Smooth muscle cell (in vitro differentiated cells): ENCODE results near the gene XPNPEP3. TPM values are rescaled to one million over a fixed set of nuclear protein-coding genes. Genes with fewer than 3 reads are reported as not detected.

Source experiments
- DNase-seq: peaks from one replicate; lab custom pipeline; 2025; ENCODE audit not compliant: unreplicated experiment; lab: John Stamatoyannopoulos, UW
- H2AFZ ChIP-seq: fragments of 200-600 bp; sonication (generic); 2 replicates; pipeline ENCODE4 v1.6.0; 2016; ENCODE audit warnings: antibody characterized with exemption, low read depth, mild to moderate bottlenecking
- H3F3A ChIP-seq: fragments of 200-600 bp; sonication (generic); 2 replicates; pipeline ENCODE4 v1.6.0; 2017; ENCODE audit warnings: antibody characterized with exemption, low read depth
- H3K27ac ChIP-seq: fragments of 200-600 bp; sonication (generic); 2 replicates; pipeline ENCODE4 v1.5.1; 2016; ENCODE audit warnings: low read depth, mild to moderate bottlenecking
- H3K27me3 ChIP-seq: fragments of 200-600 bp; sonication (generic); 2 replicates; pipeline ENCODE4 v1.6.1; 2016; ENCODE audit warnings: low read depth, mild to moderate bottlenecking
- H3K36me3 ChIP-seq: fragments of 200-600 bp; sonication (generic); 2 replicates; pipeline ENCODE4 v1.5.1; 2016; ENCODE audit warnings: low read depth
- H3K4me1 ChIP-seq: fragments of 200-600 bp; sonication (generic); 2 replicates; pipeline ENCODE4 v1.5.1; 2016; ENCODE audit warnings: low read depth
- H3K4me2 ChIP-seq: fragments of 200-600 bp; sonication (generic); 2 replicates; pipeline ENCODE4 v1.6.0; 2016; ENCODE audit warnings: mild to moderate bottlenecking
- H3K4me3 ChIP-seq: fragments of 200-600 bp; sonication (generic); 2 replicates; pipeline ENCODE4 v1.5.1; 2016; ENCODE audit warnings: mild to moderate bottlenecking
- H3K79me2 ChIP-seq: fragments of 200-600 bp; sonication (generic); 2 replicates; pipeline ENCODE4 v1.6.0; 2016; ENCODE audit warnings: low read depth, mild to moderate bottlenecking
- H3K9ac ChIP-seq: fragments of 200-600 bp; sonication (generic); 2 replicates; pipeline ENCODE4 v1.6.0; 2016; ENCODE audit warnings: low read depth
- H3K9me3 ChIP-seq: fragments of 200-600 bp; sonication (generic); replicated peaks from 2 replicates; pipeline ENCODE4 v1.5.1; 2016; ENCODE audit warnings: low read depth
- H4K20me1 ChIP-seq: fragments of 200-600 bp; sonication (generic); 2 replicates; pipeline ENCODE4 v1.6.0; 2016; ENCODE audit warnings: low read depth
- WGBS: methylation state at CpG from one replicate; pipeline ENCODE4 v1.1.7; 2016; ENCODE audit warnings: low lambda C conversion rate; 5-methylcytosine and 5-hydroxymethylcytosine counted together
- polyA plus RNA-seq: library from polyadenylated mRNA; unstranded; fragments of >200 nt; fragmentation: Nextera tagmentation; extraction: Ambion mirVana; gene quantifications from 2 replicates; pipeline ENCODE4 v1.2.1, GENCODE V29; 2016
- total RNA-seq: library from RNA; depleted of rRNA; stranded (reverse); fragments of >200 nt; gene quantifications from 2 replicates; pipeline ENCODE4 v1.2.3, GENCODE V29; 2014
- TF ChIP-seq, protein P1 (sequence below): fragments of 200-600 bp; sonication (generic); IDR thresholded peaks from 2 replicates; pipeline ENCODE4 v1.5.1; 2017; ENCODE audit warnings: borderline replicate concordance, mild to moderate bottlenecking, antibody characterized with exemption; ENCODE audit not compliant: insufficient read depth, poor library complexity, severe bottlenecking

Gene XPNPEP3
- total and polyA plus RNA-seq, 2 experiments from 2014 or later = 3.9 to 12.3 TPM

DNA sequence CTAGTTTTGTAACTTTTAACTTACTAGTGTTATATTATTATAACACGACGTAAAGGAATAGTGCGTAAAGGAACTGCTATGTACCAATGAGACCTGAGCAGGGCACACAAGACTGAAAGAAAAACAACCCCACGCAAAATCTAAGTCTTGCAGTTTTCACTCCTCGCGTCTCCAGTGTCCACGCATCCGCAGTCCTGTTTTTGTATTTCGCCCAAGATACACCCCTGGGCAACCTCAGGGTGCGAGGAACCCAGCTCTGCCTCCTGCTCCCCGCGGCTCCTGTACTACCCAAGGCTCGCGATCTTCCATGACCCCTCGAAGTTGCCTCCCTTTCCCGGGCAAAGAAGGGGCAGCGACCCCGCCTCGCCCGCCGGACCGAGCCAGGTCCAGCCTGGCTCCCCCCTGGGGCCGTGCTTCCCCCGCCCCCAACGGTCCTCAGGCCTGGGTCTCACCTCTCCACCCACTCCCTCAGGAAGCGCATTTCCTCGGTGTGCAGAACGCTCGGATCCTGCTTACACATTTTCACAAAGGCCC is 902 bp upstream of the XPNPEP3 start:
- H4K20me1 ChIP-seq = peaks cover 38% of the 10 kb centered on the region
- TF ChIP-seq, protein P1, sequence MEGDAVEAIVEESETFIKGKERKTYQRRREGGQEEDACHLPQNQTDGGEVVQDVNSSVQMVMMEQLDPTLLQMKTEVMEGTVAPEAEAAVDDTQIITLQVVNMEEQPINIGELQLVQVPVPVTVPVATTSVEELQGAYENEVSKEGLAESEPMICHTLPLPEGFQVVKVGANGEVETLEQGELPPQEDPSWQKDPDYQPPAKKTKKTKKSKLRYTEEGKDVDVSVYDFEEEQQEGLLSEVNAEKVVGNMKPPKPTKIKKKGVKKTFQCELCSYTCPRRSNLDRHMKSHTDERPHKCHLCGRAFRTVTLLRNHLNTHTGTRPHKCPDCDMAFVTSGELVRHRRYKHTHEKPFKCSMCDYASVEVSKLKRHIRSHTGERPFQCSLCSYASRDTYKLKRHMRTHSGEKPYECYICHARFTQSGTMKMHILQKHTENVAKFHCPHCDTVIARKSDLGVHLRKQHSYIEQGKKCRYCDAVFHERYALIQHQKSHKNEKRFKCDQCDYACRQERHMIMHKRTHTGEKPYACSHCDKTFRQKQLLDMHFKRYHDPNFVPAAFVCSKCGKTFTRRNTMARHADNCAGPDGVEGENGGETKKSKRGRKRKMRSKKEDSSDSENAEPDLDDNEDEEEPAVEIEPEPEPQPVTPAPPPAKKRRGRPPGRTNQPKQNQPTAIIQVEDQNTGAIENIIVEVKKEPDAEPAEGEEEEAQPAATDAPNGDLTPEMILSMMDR = no peak
- no peak for DNase-seq
- no peaks in the 10 kb centered on the region for H3K9me3 ChIP-seq
- peaks cover 91% of the 10 kb centered on the region for H3K79me2 ChIP-seq
- H3K27me3 ChIP-seq = no peaks in the 10 kb centered on the region
- peak overlapping the region; percentile 99 for H3K9ac ChIP-seq
- H3K4me3 ChIP-seq = peak overlapping the region; percentile 91
- H3K4me1 ChIP-seq = peaks cover 42% of the 10 kb centered on the region
- peak overlapping the region; percentile 89 for H3K4me2 ChIP-seq
- H2AFZ ChIP-seq = peak overlapping the region; percentile 86
- under 1% methylated on average over 23 of the region's 29 CpGs for WGBS
- no peaks in the 10 kb centered on the region for H3K36me3 ChIP-seq
- H3K27ac ChIP-seq = peak overlapping the region; percentile 98
- H3F3A ChIP-seq = no peaks in the 10 kb centered on the region

DNA sequence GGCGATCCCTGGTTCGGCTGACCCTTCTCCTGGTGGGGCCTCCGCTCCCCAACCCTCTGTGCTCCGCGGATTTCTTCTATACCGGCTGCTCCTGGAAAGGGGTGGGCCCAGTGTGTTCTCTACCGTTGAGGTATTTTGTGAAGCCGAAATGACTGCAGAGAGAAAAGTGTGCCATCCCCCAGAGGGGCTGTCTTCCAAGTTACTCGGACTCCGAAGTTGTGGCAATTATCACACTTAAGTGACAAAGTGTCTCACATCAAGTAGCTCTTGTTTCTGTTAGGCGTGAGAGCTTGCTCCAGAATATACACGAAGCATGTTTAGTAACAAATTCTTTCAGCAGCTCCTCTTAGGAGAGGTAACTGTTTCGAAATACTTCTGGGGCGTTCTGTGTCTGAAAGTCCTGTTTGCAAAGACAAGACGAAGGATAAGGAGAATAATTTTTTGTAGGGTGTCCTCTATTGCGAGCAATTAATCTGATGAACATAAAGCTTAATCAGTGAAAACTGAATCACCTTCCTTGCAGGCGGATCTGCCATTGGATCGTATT is 434 bp downstream of the XPNPEP3 start:
- Histone ChIP-seq H3K9ac (peak overlapping the region; percentile 99), H3K27ac (peak overlapping the region; percentile 98), H3K79me2 (peaks cover 88% of the 10 kb centered on the region), H2AFZ (peak overlapping the region; percentile 81), H3K4me2 (peak overlapping the region; percentile 89), H3K36me3 (no peaks in the 10 kb centered on the region), H4K20me1 (peaks cover 30% of the 10 kb centered on the region), H3K4me3 (peak overlapping the region; percentile 91), H3K9me3 (no peaks in the 10 kb centered on the region), H3K27me3 (no peaks in the 10 kb centered on the region), H3K4me1 (peaks cover 41% of the 10 kb centered on the region), H3F3A (no peaks in the 10 kb centered on the region)
- DNase-seq = no peak
- WGBS = 14% methylated on average over 18 of the region's 18 CpGs
- TF ChIP-seq, protein P1 = no peak

DNA sequence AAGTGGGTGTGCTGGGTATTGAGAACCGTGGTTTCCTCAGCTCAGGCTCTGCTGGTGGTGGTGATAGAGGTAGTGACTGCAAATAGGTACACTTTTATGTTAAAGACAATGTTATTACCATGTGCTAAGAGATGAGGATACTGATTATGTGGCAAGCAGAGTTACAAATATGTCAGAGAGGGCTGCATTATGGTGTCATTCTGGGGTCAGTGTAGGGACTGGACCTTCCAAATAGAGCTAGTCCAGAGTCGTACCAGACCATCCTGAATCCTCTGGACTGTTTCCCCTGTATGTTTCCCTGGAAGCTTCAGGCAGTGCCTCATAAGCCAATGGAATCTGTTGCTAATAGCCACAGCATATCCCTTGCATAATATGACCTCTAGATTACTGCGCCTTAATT is 5.1 kb downstream of the XPNPEP3 start, which contains the start of gene DNAJB7:
DNAJB7 (minus strand) TSS at position 101 of the 400 bp plus-strand sequence. CDS start 119 bp downstream, outside the sequence.
- H3K79me2 ChIP-seq = peaks cover 79% of the 10 kb centered on the region
- H3K27me3 ChIP-seq = no peaks in the 10 kb centered on the region
- no peaks in the 10 kb centered on the region for H3K9me3 ChIP-seq
- H3K4me1 ChIP-seq = peaks cover 7% of the 10 kb centered on the region
- H3K36me3 ChIP-seq = no peaks in the 10 kb centered on the region
- no peak within 1 kb of the TSS for H3K27ac ChIP-seq
- TF ChIP-seq, protein P1 = no peak
- H2AFZ ChIP-seq = no peak within 1 kb of the TSS
- WGBS = 95% methylated on average over 3 of the region's 3 CpGs
- no peak within 1 kb of the TSS for H3K4me2 ChIP-seq
- no peak within 1 kb of the TSS for H3K9ac ChIP-seq
- no peak within 1 kb of the TSS for H3K4me3 ChIP-seq
- no peak for DNase-seq
- no peaks in the 10 kb centered on the region for H3F3A ChIP-seq
- H4K20me1 ChIP-seq = peaks cover 34% of the 10 kb centered on the region

DNA sequence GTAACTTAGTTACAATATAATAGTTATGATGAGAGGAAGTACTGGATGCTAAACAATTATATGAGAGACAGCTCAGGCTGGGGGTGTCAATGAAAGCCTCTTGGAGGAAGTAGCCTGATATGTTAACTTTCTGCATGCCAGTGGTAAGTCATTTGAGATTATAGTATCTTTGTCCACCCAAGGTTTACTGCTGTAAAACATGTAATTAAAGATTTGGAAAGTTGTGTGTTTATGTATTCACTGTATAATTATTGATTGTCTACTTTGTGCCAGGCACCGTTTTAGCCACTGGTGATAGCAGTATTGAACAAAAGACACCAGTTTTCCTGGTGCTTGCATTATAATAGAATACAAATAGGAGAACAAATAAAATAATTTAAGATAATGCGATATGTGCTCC is 5.6 kb downstream of the XPNPEP3 start:
- Histone ChIP-seq H3K27me3 (no peaks in the 10 kb centered on the region), H3K4me3 (no peak overlapping the region), H3K9me3 (no peaks in the 10 kb centered on the region), H3K79me2 (peaks cover 79% of the 10 kb centered on the region), H3F3A (no peaks in the 10 kb centered on the region), H3K4me1 (peaks cover 7% of the 10 kb centered on the region), H3K27ac (no peak overlapping the region), H4K20me1 (peaks cover 35% of the 10 kb centered on the region), H2AFZ (no peak overlapping the region), H3K4me2 (no peak overlapping the region), H3K9ac (no peak overlapping the region), H3K36me3 (no peaks in the 10 kb centered on the region)
- TF ChIP-seq, protein P1 = no peak
- WGBS = 93% methylated on average over 2 of the region's 2 CpGs
- DNase-seq = no peak
